IPS DF 19.7 (cell line): ENCODE data around the gene P3H4.

Source experiments
- DNase-seq: peaks from one replicate; pipeline ENCODE4 v3.0.0-alpha.2; 2013; ENCODE audit warnings: low read depth, low spot score

P3H4 gene

GRCh38 chr17:41772218-41772585 is 39.5 kb downstream of the P3H4 start:
- DNase-seq: no peak

- no peak for DNase-seq
These were observed 40.2 kb downstream of the P3H4 start for GRCh38 chr17:41771389-41772206.

GRCh38 chr17:41769985-41770384 is 41.8 kb downstream of the P3H4 start:
- DNase-seq: no peak

GRCh38 chr17:41769346-41769862 is 42.3 kb downstream of the P3H4 start:
- DNase-seq: no peak

- no peak for DNase-seq
These were observed 43.0 kb downstream of the P3H4 start for GRCh38 chr17:41768682-41769288.

GRCh38 chr17:41767324-41768042 is 44.3 kb downstream of the P3H4 start:
- no peak for DNase-seq

GRCh38 chr17:41766135-41766534 is 45.6 kb downstream of the P3H4 start:
- DNase-seq: no peak

GRCh38 chr17:41763327-41763726 is 48.4 kb downstream of the P3H4 start:
- DNase-seq: no peak

GRCh38 chr17:41762841-41763240 is 48.9 kb downstream of the P3H4 start:
- DNase-seq: no peak

- no peak for DNase-seq
These were observed 49.4 kb downstream of the P3H4 start for GRCh38 chr17:41762391-41762790.

- no peak for DNase-seq
These were observed 50.9 kb downstream of the P3H4 start for GRCh38 chr17:41760878-41761277.

GRCh38 chr17:41758601-41759000 is 53.1 kb downstream of the P3H4 start:
- DNase-seq: no peak

GRCh38 chr17:41754066-41754465 is 57.7 kb downstream of the P3H4 start:
- no peak for DNase-seq
